ENCODE data around the gene QRFP. TPM values are rescaled to one million over a fixed set of nuclear protein-coding genes. Genes with fewer than 3 reads are reported as not detected.
A peak's percentile ranks its signal among the peaks of the same experiment; 100 is the strongest.

Gene QRFP
- polyA plus RNA-seq, 1 donor, result 0.36 TPM

GRCh38 chr9:130877300-130877699 is 19.3 kb downstream of the QRFP start:
- Histone ChIP-seq H3K27ac (ENCODE audit: low read length) (no peak overlapping the region), H3K36me3 (ENCODE audit: control insufficient read depth, insufficient read depth, low read length) (peaks cover 77% of the 10 kb centered on the region), H3K4me1 (ENCODE audit: control insufficient read depth, insufficient read depth, low read length) (no peaks in the 10 kb centered on the region), H3K27me3 (ENCODE audit: control insufficient read depth, insufficient read depth, low read length) (no peaks in the 10 kb centered on the region), H3K9me3 (ENCODE audit: control insufficient read depth, low read depth, low read length) (no peaks in the 10 kb centered on the region), H3K4me3 (ENCODE audit: low read length) (no peak overlapping the region)
- DNase-seq, result no peak
- WGBS (ENCODE audit: insufficient coverage, low lambda C conversion rate), result no CpG with 5 or more reads among the region's 6 CpGs

GRCh38 chr9:130874783-130875182 is 21.8 kb downstream of the QRFP start:
- H3K9me3 ChIP-seq (ENCODE audit: control insufficient read depth, low read depth, low read length), result no peaks in the 10 kb centered on the region
- no peaks in the 10 kb centered on the region for H3K27me3 ChIP-seq (ENCODE audit: control insufficient read depth, insufficient read depth, low read length)
- H3K4me3 ChIP-seq (ENCODE audit: low read length), result no peak overlapping the region
- H3K36me3 ChIP-seq (ENCODE audit: control insufficient read depth, insufficient read depth, low read length), result peaks cover 72% of the 10 kb centered on the region
- WGBS (ENCODE audit: insufficient coverage, low lambda C conversion rate), result 100% methylated on average over 3 of the region's 5 CpGs
- H3K27ac ChIP-seq (ENCODE audit: low read length), result no peak overlapping the region
- no peak for DNase-seq
- no peaks in the 10 kb centered on the region for H3K4me1 ChIP-seq (ENCODE audit: control insufficient read depth, insufficient read depth, low read length)

GRCh38 chr9:130873966-130874365 is 22.6 kb downstream of the QRFP start:
- no peak for DNase-seq
- H3K27me3 ChIP-seq (ENCODE audit: control insufficient read depth, insufficient read depth, low read length), result no peaks in the 10 kb centered on the region
- no CpG with 5 or more reads among the region's 8 CpGs for WGBS (ENCODE audit: insufficient coverage, low lambda C conversion rate)
- H3K9me3 ChIP-seq (ENCODE audit: control insufficient read depth, low read depth, low read length), result no peaks in the 10 kb centered on the region
- peaks cover 71% of the 10 kb centered on the region for H3K36me3 ChIP-seq (ENCODE audit: control insufficient read depth, insufficient read depth, low read length)
- H3K4me1 ChIP-seq (ENCODE audit: control insufficient read depth, insufficient read depth, low read length), result no peaks in the 10 kb centered on the region
- H3K27ac ChIP-seq (ENCODE audit: low read length), result no peak overlapping the region
- H3K4me3 ChIP-seq (ENCODE audit: low read length), result no peak overlapping the region

- no peaks in the 10 kb centered on the region for H3K4me1 ChIP-seq (ENCODE audit: control insufficient read depth, insufficient read depth, low read length)
- no peaks in the 10 kb centered on the region for H3K9me3 ChIP-seq (ENCODE audit: control insufficient read depth, low read depth, low read length)
- H3K27ac ChIP-seq (ENCODE audit: low read length), result no peak overlapping the region
- 93% methylated on average over 3 of the region's 15 CpGs for WGBS (ENCODE audit: insufficient coverage, low lambda C conversion rate)
- no peak overlapping the region for H3K4me3 ChIP-seq (ENCODE audit: low read length)
- H3K36me3 ChIP-seq (ENCODE audit: control insufficient read depth, insufficient read depth, low read length), result peaks cover 63% of the 10 kb centered on the region
- H3K27me3 ChIP-seq (ENCODE audit: control insufficient read depth, insufficient read depth, low read length), result no peaks in the 10 kb centered on the region
- DNase-seq, result no peak
These were observed 23.6 kb downstream of the QRFP start for GRCh38 chr9:130872912-130873503.

- Histone ChIP-seq H3K27ac (ENCODE audit: low read length) (no peak overlapping the region), H3K27me3 (ENCODE audit: control insufficient read depth, insufficient read depth, low read length) (no peaks in the 10 kb centered on the region), H3K36me3 (ENCODE audit: control insufficient read depth, insufficient read depth, low read length) (peaks cover 65% of the 10 kb centered on the region), H3K4me1 (ENCODE audit: control insufficient read depth, insufficient read depth, low read length) (no peaks in the 10 kb centered on the region), H3K4me3 (ENCODE audit: low read length) (no peak overlapping the region), H3K9me3 (ENCODE audit: control insufficient read depth, low read depth, low read length) (no peaks in the 10 kb centered on the region)
- WGBS (ENCODE audit: insufficient coverage, low lambda C conversion rate), result no CpG with 5 or more reads among the region's 9 CpGs
- DNase-seq, result no peak
These were observed 24.1 kb downstream of the QRFP start for GRCh38 chr9:130872508-130872907.

- H3K4me3 ChIP-seq (ENCODE audit: low read length), result no peak overlapping the region
- H3K27ac ChIP-seq (ENCODE audit: low read length), result no peak overlapping the region
- H3K36me3 ChIP-seq (ENCODE audit: control insufficient read depth, insufficient read depth, low read length), result peaks cover 64% of the 10 kb centered on the region
- DNase-seq, result no peak
- no peaks in the 10 kb centered on the region for H3K4me1 ChIP-seq (ENCODE audit: control insufficient read depth, insufficient read depth, low read length)
- H3K9me3 ChIP-seq (ENCODE audit: control insufficient read depth, low read depth, low read length), result no peaks in the 10 kb centered on the region
- WGBS (ENCODE audit: insufficient coverage, low lambda C conversion rate), result no CpG with 5 or more reads among the region's 15 CpGs
- no peaks in the 10 kb centered on the region for H3K27me3 ChIP-seq (ENCODE audit: control insufficient read depth, insufficient read depth, low read length)
These were observed 24.5 kb downstream of the QRFP start for GRCh38 chr9:130872093-130872492.

- H3K9me3 ChIP-seq (ENCODE audit: control insufficient read depth, low read depth, low read length), result no peaks in the 10 kb centered on the region
- H3K4me1 ChIP-seq (ENCODE audit: control insufficient read depth, insufficient read depth, low read length), result no peaks in the 10 kb centered on the region
- no peak overlapping the region for H3K4me3 ChIP-seq (ENCODE audit: low read length)
- DNase-seq, result no peak
- H3K36me3 ChIP-seq (ENCODE audit: control insufficient read depth, insufficient read depth, low read length), result peaks cover 62% of the 10 kb centered on the region
- no peak overlapping the region for H3K27ac ChIP-seq (ENCODE audit: low read length)
- H3K27me3 ChIP-seq (ENCODE audit: control insufficient read depth, insufficient read depth, low read length), result no peaks in the 10 kb centered on the region
- 88% methylated on average over 3 of the region's 10 CpGs for WGBS (ENCODE audit: insufficient coverage, low lambda C conversion rate)
These were observed 25.1 kb downstream of the QRFP start for GRCh38 chr9:130871395-130872062.

- Histone ChIP-seq H3K27me3 (ENCODE audit: control insufficient read depth, insufficient read depth, low read length) (no peaks in the 10 kb centered on the region), H3K4me1 (ENCODE audit: control insufficient read depth, insufficient read depth, low read length) (no peaks in the 10 kb centered on the region), H3K27ac (ENCODE audit: low read length) (no peak overlapping the region), H3K4me3 (ENCODE audit: low read length) (no peak overlapping the region), H3K36me3 (ENCODE audit: control insufficient read depth, insufficient read depth, low read length) (peaks cover 64% of the 10 kb centered on the region), H3K9me3 (ENCODE audit: control insufficient read depth, low read depth, low read length) (no peaks in the 10 kb centered on the region)
- 100% methylated on average over 1 of the region's 17 CpGs for WGBS (ENCODE audit: insufficient coverage, low lambda C conversion rate)
- DNase-seq, result no peak
These were observed 25.9 kb downstream of the QRFP start for GRCh38 chr9:130870491-130871381.

GRCh38 chr9:130869250-130869649 is 27.4 kb downstream of the QRFP start:
- Histone ChIP-seq H3K9me3 (ENCODE audit: control insufficient read depth, low read depth, low read length) (no peaks in the 10 kb centered on the region), H3K4me3 (ENCODE audit: low read length) (no peak overlapping the region), H3K4me1 (ENCODE audit: control insufficient read depth, insufficient read depth, low read length) (no peaks in the 10 kb centered on the region), H3K36me3 (ENCODE audit: control insufficient read depth, insufficient read depth, low read length) (peaks cover 61% of the 10 kb centered on the region), H3K27ac (ENCODE audit: low read length) (no peak overlapping the region), H3K27me3 (ENCODE audit: control insufficient read depth, insufficient read depth, low read length) (no peaks in the 10 kb centered on the region)
- peak; percentile 51 to 71 for DNase-seq
- 0% methylated on average over 1 of the region's 8 CpGs for WGBS (ENCODE audit: insufficient coverage, low lambda C conversion rate)

GRCh38 chr9:130868230-130868629 is 28.4 kb downstream of the QRFP start:
- H3K4me1 ChIP-seq (ENCODE audit: control insufficient read depth, insufficient read depth, low read length), result peaks cover 6% of the 10 kb centered on the region

More at GRCh38 chr9:130868230-130868629, 28.4 kb downstream of the QRFP start:
- Histone ChIP-seq H3K9me3 (ENCODE audit: control insufficient read depth, low read depth, low read length) (no peaks in the 10 kb centered on the region), H3K36me3 (ENCODE audit: control insufficient read depth, insufficient read depth, low read length) (peaks cover 58% of the 10 kb centered on the region), H3K27me3 (ENCODE audit: control insufficient read depth, insufficient read depth, low read length) (no peaks in the 10 kb centered on the region), H3K4me3 (ENCODE audit: low read length) (no peak overlapping the region), H3K27ac (ENCODE audit: low read length) (no peak overlapping the region)
- no CpG with 5 or more reads among the region's 3 CpGs for WGBS (ENCODE audit: insufficient coverage, low lambda C conversion rate)
- no peak for DNase-seq
